Retinal pigment epithelial cell (primary cell): ENCODE data around the gene DNAJA4.

Experiments used
- DNase-seq: peaks from one replicate; pipeline ENCODE4 v3.0.0-alpha.2; 2010; ENCODE audit warnings: low read depth
- H3K4me3 ChIP-seq: 2 replicates; pipeline ENCODE4 v1.5.1; 2011; ENCODE audit warnings: mild to moderate bottlenecking, low read length, control low read depth, moderate library complexity
- TF ChIP-seq, protein P1 (sequence below): conservative IDR thresholded peaks from 2 replicates; pipeline ENCODE4 v1.5.1; 2011; ENCODE audit warnings: low read depth, low read length, control low read depth, inconsistent platforms

The DNAJA4 gene

GRCh38 chr15:78291698-78292097 is 27.3 kb downstream of the DNAJA4 start:
- no peak for DNase-seq
- TF ChIP-seq, protein P1, sequence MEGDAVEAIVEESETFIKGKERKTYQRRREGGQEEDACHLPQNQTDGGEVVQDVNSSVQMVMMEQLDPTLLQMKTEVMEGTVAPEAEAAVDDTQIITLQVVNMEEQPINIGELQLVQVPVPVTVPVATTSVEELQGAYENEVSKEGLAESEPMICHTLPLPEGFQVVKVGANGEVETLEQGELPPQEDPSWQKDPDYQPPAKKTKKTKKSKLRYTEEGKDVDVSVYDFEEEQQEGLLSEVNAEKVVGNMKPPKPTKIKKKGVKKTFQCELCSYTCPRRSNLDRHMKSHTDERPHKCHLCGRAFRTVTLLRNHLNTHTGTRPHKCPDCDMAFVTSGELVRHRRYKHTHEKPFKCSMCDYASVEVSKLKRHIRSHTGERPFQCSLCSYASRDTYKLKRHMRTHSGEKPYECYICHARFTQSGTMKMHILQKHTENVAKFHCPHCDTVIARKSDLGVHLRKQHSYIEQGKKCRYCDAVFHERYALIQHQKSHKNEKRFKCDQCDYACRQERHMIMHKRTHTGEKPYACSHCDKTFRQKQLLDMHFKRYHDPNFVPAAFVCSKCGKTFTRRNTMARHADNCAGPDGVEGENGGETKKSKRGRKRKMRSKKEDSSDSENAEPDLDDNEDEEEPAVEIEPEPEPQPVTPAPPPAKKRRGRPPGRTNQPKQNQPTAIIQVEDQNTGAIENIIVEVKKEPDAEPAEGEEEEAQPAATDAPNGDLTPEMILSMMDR = no peak
- H3K4me3 ChIP-seq = no peak overlapping the region

DNA sequence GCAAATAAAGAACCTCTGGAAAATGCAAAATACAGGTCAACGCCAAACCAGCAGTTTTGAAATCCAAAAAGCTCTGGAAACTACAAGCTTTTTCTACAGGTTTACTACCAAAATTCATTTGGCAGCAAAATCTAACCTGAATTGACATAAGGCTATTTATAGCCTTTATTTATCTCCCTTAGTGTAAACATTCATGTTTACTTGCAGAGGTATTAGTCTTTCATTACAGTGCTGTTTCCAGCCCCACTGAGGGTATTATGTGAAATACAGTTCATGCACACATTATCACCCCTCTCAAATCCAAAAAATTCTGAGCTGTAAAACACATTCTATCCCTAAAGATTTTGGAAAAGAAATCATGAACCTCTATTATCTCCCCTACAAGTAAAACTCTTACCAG is 27.9 kb downstream of the DNAJA4 start:
- TF ChIP-seq, protein P1 = no peak
- no peak overlapping the region for H3K4me3 ChIP-seq
- DNase-seq = no peak

GRCh38 chr15:78299101-78299930 is 35.0 kb downstream of the DNAJA4 start, which contains the start of gene SKIC8:
Gene SKIC8 (minus strand): TSS chr15:78299609. CDS start chr15:78295686, 3,923 bp downstream.
- peak; percentile 72 for DNase-seq
- TF ChIP-seq, protein P1 = peak; percentile 17

DNA sequence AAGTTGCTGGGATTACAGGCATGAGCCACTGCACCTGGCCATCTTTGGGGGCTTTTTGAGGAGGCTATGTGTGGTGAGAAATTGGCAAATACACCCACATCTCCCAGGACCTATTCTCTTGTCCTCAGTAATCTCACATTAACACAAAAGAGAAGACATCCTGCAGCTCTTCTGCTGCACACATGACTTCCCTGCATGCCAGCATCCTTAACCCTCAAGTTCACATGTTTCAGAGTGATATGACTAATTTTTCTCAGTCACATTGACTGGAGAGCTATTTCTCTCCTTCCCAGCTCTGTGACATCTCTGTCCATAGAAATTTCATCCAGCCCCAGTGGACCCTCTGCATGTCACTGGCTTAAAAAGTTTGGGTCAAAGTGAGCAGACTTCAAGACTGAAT is 37.0 kb downstream of the DNAJA4 start:
- TF ChIP-seq, protein P1 = no peak
- DNase-seq = no peak

More at GRCh38 chr15:78299101-78299930, 35.0 kb downstream of the DNAJA4 start, which contains the start of gene SKIC8:
- H3K4me3 ChIP-seq = peak within 1 kb of the TSS; percentile 99

GRCh38 chr15:78301828-78302227 is 37.5 kb downstream of the DNAJA4 start:
- peak; percentile 71 for DNase-seq
- H3K4me3 ChIP-seq = no peak overlapping the region
- TF ChIP-seq, protein P1 = no peak

More for the DNA sequence above, 37.0 kb downstream of the DNAJA4 start:
- H3K4me3 ChIP-seq = no peak overlapping the region

DNA sequence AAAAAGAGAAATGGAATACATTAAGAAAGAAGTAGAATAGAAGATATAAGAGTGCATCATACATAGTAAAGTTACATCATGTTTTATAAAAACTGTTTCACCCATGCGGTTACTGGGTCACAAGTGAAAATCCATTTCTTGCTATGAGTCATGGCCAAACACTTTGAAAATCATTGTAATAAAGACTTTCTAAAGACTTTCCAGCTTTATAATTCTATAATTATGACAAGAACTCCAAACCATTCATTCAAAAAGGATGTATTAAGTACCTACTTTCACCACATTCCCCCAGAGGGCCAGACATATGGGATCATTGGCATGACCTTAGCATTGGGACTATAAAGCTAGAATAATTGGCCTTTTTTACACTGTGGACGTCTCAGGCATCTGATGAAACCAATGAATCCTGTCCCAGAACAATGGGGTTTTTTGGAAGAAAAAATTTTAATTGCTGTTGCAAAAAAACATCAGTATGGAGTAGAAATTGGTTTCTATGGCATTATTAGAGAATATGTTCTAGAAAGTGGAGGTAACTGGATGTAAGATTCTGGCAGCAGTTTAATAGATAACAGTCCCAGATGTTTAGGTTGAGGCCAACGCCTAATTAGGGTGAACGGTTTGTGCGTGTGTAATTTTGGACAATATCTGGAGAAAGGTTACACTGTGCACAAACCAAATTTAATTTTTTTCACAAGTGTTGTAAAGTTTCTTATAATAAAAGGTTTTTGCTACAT is 38.4 kb downstream of the DNAJA4 start:
- no peak overlapping the region for H3K4me3 ChIP-seq
- TF ChIP-seq, protein P1 = no peak
- peak; percentile 92 for DNase-seq
